Epithelial cell of prostate (primary cell): ENCODE results near the gene HNRNPU.

Experiments
- DNase-seq: peaks from one replicate; pipeline ENCODE4 v3.0.0-alpha.2; 2011; ENCODE audit warnings: low read depth, low spot score
- H3K27ac ChIP-seq: fragments of 450-650 bp; 2 replicates; pipeline ENCODE4 v1.5.1; 2017; ENCODE audit warnings: mild to moderate bottlenecking

HNRNPU gene

DNA sequence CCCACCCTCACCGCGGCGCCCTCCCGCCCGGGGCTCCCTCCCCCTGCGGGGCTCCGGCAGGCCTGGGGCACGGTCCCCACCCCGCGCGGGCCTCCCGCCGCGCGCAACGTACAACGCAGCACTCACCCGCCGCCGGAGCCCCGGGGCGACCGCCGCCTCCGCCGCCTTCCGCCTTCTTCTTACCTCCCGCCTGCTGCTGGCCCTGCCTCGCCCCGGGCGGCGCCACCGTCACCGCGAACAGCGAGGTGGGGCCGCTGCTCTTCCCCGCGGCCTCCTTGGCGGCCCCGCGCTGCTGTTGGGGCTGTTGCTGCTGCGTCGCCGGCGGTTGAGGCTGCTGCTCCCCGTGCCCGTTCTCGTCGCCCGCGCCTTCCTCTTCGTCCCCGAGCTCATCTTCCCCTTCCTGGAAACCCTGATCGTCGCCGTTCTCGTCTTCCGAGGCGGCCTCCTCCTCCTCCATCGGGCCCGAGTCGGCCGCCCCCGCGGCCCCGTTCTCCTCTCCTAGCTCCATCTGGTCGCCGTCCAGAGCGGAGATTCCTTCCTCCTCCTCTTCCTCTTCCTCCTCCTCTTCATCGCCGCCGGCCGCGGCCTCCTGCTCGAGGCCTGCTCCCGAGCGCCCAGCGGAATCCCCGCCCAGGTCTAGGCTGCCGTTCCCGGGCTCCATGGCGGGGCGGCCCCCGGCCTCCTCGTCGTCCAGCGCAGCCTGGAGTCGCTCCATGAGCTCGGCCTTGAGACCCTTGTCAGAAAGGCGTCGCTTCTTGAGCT lies 671 bp downstream of the HNRNPU start:
- no peak for DNase-seq
- H3K27ac ChIP-seq: peak overlapping the region; percentile 97

DNA sequence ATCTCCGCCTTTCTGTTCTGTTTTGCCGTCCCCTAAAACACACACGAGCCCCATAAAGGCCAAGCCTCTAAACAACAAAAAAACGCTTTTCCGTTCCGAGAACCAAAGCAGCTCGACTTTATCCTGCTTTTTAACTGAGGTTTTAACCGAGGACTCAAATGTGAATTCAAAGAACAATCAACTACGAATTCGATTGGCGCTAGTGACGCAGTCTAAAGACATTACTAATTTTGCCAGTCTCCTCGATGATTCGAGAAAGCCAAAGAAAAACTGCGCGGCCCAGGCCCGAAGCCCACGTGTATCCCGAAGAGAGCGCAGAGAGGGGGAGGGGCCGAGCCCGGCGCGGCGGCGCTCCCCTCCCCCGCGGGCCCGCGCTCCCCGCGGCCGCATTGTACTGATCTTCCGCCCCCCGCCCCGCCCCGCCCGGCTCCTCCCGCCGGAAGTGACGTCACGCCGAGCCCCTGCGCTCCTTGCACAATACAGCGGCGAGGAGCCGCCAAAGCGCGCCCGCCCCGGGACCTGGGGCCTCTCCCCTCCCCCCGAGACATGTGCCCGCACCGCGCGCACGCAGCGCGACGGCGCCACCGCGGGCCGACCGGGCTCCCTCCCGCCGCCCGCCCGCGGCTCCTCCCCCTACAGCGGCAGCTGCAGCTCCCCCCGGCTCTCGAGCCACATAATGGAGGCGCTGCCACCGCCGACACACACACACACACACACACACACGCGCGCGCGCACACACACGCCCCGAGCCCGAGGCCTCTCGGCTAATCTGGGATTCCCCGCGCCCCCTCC lies 1.4 kb downstream of the HNRNPU start:
- peak overlapping the region; percentile 97 for H3K27ac ChIP-seq
- peak; percentile 51 for DNase-seq

DNA sequence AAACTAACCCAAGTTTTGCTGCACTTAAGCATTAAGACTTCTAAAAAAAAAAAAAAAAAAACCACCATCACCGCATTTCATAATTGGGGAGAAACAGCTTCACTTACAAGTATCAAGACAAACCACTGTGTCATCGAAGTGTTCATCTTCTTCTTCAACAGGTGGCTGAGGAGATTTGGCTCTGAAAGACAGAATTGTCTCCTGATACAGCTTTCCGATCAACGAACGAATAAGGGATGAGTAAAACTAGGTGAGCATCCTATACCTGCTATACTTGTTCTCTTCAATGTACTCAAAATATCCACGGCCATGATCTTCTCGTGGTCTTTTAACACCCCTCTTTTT lies 2.0 kb downstream of the HNRNPU start:
- H3K27ac ChIP-seq: peak overlapping the region; percentile 97
- DNase-seq: no peak

DNA sequence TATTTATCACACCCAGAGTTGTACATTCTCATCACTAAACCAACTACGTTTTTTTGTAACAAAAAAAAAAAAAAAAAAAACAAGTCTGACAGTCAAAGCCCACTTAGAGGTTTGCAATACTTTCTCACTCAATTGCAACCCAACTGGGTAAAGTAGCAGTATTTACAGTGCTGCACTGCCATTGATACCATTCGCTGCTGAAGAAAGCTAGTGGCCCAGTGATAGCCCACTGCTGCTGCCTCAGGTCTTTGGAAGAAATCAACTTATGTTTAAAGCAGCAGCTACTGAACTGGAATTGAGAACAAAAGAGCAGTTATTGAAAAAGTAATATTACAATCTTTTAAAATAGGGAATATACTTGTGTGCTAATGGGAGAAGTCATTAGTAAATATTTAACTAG lies 2.7 kb downstream of the HNRNPU start:
- H3K27ac ChIP-seq: peak overlapping the region; percentile 97
- no peak for DNase-seq

DNA sequence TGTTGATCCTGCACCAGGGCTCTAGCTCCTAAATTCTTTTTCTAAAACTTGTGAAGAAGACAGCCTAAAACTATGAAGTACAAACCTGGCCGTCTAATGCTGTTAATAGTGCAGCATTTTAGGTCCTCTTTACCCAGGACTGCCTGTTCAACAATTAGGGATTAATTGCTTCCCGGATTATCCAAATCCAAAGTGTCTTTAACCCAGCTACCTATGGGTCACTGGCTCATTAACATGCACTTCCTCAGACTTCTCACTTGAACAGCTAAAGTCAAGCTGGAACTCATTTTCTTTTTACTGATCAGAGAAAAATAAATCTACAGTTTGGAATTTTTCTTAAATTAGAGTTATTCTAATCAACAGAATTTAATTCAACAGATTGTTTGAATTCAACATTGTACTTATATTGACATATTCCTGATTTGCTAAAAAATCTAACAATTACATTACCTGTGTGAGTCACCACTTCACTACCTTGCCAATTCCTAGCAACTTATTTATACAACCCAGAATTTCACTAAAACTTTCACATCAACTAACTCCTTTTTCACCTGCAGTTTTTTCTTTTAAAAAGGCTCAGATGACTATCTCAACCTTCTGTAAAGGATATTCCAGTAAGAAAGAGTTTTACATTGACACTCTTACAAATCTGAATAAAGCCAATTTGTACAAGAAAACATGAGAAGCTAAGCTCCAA lies 3.3 kb downstream of the HNRNPU start:
- H3K27ac ChIP-seq: peak overlapping the region; percentile 97

DNA sequence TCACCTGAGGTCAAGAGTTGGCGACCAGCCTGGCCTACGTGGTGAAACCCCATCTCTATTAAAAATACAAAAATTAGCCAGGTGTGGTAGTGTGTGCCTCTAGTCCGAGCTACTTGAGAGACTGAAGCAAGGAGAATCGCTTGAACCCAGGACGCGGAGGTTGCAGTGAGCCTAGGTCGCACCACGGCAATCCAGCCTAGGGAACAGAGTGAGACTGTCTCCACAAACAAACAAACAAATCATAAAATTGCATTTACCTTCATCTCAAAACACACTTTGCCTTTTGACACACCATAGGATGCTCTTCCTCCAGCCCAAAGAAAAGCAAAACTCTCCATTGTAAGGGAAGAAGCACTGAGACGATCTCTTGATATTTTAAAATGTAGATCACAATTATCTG lies 4.3 kb downstream of the HNRNPU start:
- DNase-seq: no peak
- no peak overlapping the region for H3K27ac ChIP-seq

More for the DNA sequence above, 3.3 kb downstream of the HNRNPU start:
- no peak for DNase-seq

GRCh38 chr1:244858357-244858756 lies 6.0 kb downstream of the HNRNPU start:
- no peak overlapping the region for H3K27ac ChIP-seq
- DNase-seq: no peak

DNA sequence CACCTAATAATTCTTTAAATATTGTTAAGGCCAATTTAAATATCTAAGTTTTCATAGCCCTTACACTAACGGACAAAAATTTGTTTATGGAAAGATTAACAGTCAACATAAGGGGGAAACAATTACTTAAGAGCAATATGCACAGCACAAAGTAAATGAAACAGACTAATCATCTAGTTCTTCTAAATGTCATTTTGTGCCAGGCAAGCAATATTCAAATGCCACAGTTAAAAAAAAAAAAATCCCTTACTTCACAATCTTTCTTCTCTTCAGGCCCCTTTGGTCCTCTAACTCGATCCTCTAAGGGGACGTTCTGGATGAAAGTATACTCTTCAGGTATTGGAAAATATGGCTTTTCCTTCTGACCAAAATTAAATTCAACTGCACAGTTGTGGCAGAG lies 6.6 kb downstream of the HNRNPU start:
- no peak overlapping the region for H3K27ac ChIP-seq
- no peak for DNase-seq

DNA sequence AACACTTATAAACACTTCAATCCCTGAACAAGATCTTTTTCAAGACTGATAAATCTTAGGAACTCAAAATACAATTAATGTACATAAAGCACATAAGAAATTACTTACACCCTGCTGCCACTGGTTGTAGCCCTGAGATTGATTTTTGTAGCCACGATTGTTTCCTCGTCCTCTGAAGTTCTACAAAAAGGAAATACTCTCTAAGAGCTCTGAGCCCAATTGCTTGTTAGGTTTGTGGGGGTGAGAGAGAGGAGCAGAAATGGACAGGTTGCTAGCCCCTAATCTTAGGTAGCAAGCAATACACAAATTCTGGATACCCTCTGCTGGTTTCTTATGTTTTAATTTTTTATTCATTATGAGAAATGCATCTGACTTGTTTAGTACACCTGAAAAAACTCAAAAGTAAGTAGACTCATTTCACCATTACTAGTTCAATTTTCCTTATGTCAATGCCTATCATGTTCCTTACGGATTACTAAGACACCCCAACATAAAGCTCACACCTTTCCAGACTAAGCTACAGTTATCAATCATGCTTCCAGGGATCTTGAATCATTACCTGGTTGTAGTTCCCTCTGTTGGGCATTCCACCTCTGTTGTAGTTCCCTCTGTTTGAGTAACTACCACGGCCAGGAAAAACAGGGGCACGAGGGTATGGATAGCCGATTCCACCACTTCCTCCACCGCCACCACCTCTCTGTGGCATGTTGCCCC lies 9.3 kb downstream of the HNRNPU start:
- H3K27ac ChIP-seq: no peak overlapping the region

GRCh38 chr1:244854166-244854565 lies 10.2 kb downstream of the HNRNPU start:
- no peak overlapping the region for H3K27ac ChIP-seq

More for the DNA sequence above, 9.3 kb downstream of the HNRNPU start:
- no peak for DNase-seq

GRCh38 chr1:244852694-244853093 lies 11.6 kb downstream of the HNRNPU start:
- no peak overlapping the region for H3K27ac ChIP-seq
- no peak for DNase-seq

More at GRCh38 chr1:244854166-244854565, 10.2 kb downstream of the HNRNPU start:
- DNase-seq: no peak

GRCh38 chr1:244851546-244852231 lies 12.7 kb downstream of the HNRNPU start:
- H3K27ac ChIP-seq: no peak overlapping the region

GRCh38 chr1:244850896-244851295 lies 13.4 kb downstream of the HNRNPU start:
- DNase-seq: no peak

More at GRCh38 chr1:244851546-244852231, 12.7 kb downstream of the HNRNPU start:
- DNase-seq: no peak

GRCh38 chr1:244850099-244850852 lies 14.1 kb downstream of the HNRNPU start:
- H3K27ac ChIP-seq: no peak overlapping the region

More at GRCh38 chr1:244850896-244851295, 13.4 kb downstream of the HNRNPU start:
- H3K27ac ChIP-seq: no peak overlapping the region

GRCh38 chr1:244849189-244849866 lies 15.0 kb downstream of the HNRNPU start:
- no peak for DNase-seq
- no peak overlapping the region for H3K27ac ChIP-seq

More at GRCh38 chr1:244850099-244850852, 14.1 kb downstream of the HNRNPU start:
- no peak for DNase-seq

DNA sequence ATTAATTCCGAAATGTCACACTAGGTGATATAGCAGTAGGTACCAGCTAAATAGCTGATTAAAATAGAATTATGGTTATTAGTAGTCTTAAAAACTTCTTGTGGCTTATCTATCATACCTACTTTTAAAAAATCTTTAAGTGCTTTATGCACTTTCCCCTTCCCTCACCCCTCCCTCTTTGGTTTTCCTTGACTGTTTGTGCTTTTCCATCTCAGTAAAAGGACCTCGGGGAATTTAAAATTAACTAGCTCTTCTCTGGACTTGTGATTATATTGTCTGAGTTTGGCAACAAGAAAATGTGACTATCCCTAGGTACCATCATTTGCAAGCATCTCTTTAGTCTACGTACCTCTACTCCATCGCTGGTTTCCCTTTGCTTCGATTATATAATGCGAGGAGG lies 17.7 kb downstream of the HNRNPU start:
- DNase-seq: no peak
- no peak overlapping the region for H3K27ac ChIP-seq

- H3K27ac ChIP-seq: peak overlapping the region; percentile 53
- DNase-seq: no peak
Observed at GRCh38 chr1:244844155-244845121, 19.9 kb downstream of the HNRNPU start.
